NT2/D1 (cell line): Measurements from ENCODE around the gene GRIK2.

Experiments
- SUZ12 ChIP-seq: IDR thresholded peaks from 2 replicates; pipeline ENCODE4 v1.6.1; 2011; ENCODE audit not compliant: insufficient read length, insufficient read depth; ENCODE audit errors: extremely low read depth
- YY1 ChIP-seq: IDR thresholded peaks from 2 replicates; pipeline ENCODE4 v1.6.1; 2011; ENCODE audit not compliant: insufficient read length, insufficient read depth

GRCh38 chr6:101614774-101615173, 221.3 kb downstream of the GRIK2 start:
- TF ChIP-seq YY1 (no peak), SUZ12 (no peak)
